GM12875 (cell line): Measurements from ENCODE around the gene SERGEF.

Source experiments
- H3K4me3 ChIP-seq: one replicate; pipeline ENCODE4 v1.5.1; 2011; ENCODE audit warnings: low read depth, low read length, control low read depth
- CTCF ChIP-seq: IDR thresholded peaks from 2 replicates; pipeline ENCODE4 v1.5.1; 2011; ENCODE audit warnings: low read depth, mild to moderate bottlenecking, control low read depth, inconsistent platforms, low read length, moderate library complexity, borderline replicate concordance; ENCODE audit not compliant: insufficient read depth

The SERGEF gene

GRCh38 chr11:17802491-17802890, 210.4 kb downstream of the SERGEF start:
- no peak overlapping the region for H3K4me3 ChIP-seq
- no peak for TF ChIP-seq CTCF

GRCh38 chr11:17801166-17801565, 211.7 kb downstream of the SERGEF start:
- no peak overlapping the region for H3K4me3 ChIP-seq
- no peak for TF ChIP-seq CTCF

GRCh38 chr11:17799147-17799546, 213.7 kb downstream of the SERGEF start:
- H3K4me3 ChIP-seq: no peak overlapping the region
- TF ChIP-seq CTCF: no peak

- TF ChIP-seq CTCF: no peak
- no peak overlapping the region for H3K4me3 ChIP-seq
These were observed 214.1 kb downstream of the SERGEF start for GRCh38 chr11:17798716-17799115.

GRCh38 chr11:17798253-17798652, 214.6 kb downstream of the SERGEF start:
- TF ChIP-seq CTCF: no peak
- H3K4me3 ChIP-seq: no peak overlapping the region

GRCh38 chr11:17796154-17796553, 216.7 kb downstream of the SERGEF start:
- no peak overlapping the region for H3K4me3 ChIP-seq
- TF ChIP-seq CTCF: no peak

- no peak overlapping the region for H3K4me3 ChIP-seq
- no peak for TF ChIP-seq CTCF
These were observed 217.9 kb downstream of the SERGEF start for GRCh38 chr11:17794981-17795380.
